GM12891 (cell line): ENCODE data around the gene NIPSNAP2.

ENCODE experiments used
- POLR2A ChIP-seq: IDR thresholded peaks from 2 replicates; pipeline ENCODE4 v1.6.1; 2011; ENCODE audit warnings: low read depth, low read length, control low read depth
- POLR2AphosphoS5 ChIP-seq: IDR thresholded peaks from 2 replicates; pipeline ENCODE4 v1.6.1; 2011; ENCODE audit warnings: low read depth, low read length, control low read depth
- SPI1 ChIP-seq: IDR thresholded peaks from 2 replicates; pipeline ENCODE4 v1.6.1; 2011; ENCODE audit warnings: low read depth, low read length, control low read depth

DNA sequence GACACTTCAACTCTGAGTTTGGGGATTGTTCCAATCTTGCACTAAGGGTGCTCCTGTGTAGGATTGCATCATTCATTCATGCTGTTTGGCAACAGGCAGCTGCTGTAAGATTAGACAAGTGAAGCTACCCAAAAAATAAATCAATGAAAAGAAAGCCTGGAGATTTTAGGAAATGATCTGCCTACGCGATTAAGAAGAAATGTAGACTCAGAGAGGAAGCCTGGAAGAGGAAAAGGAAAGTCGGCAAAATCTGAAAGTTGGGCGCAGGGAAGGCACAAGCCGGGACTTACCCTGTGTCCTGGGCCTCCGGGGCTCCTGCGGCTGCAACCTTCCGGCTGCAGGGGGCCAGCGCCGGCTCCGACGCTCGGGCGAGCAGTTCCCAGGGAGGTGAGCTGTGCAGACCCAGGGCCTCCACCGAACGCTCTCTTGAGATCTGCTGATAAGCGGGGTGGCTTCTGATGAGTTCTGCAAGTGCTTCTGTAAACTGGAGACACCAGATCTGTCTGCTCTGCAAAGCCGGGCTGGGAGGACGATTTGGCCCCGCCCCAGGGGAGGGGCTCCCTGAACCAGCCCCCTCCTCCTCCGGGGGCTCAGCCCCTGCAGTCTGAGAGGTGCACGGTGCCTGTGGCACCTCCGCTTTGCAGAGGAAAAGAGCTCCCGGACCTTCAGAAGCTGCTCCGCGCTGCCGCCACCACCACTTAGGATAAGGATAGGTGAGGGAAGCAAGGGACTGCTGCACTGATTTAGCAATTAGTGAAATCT lies 69.5 kb downstream of the NIPSNAP2 start:
- TF ChIP-seq SPI1 (no peak), POLR2A (no peak), POLR2AphosphoS5 (0 out of 2 replicates have a peak, but pooled peaks have one; percentile 41)
